ENCODE results near the gene FGF12. TPM values are rescaled to one million over a fixed set of nuclear protein-coding genes. Genes with fewer than 3 reads are reported as not detected.

FGF12 gene
- total RNA-seq, 2 experiments from 2014 or later = not detected

- CTCF ChIA-PET = no interaction called here
- intact Hi-C loops (cut with micrococcal nuclease) = no loop called here
- no peak for TF ChIP-seq CTCF (IDR thresholded peaks at IDR 0.05)
- H3K9me3 Mint-ChIP-seq = no peaks in the 10 kb centered on the region
- POLR2A ChIA-PET = no interaction called here
- no peaks in the 10 kb centered on the region for H3K36me3 Mint-ChIP-seq (ENCODE audit: low read depth)
- H3K27ac Mint-ChIP-seq = no peak overlapping the region
- DNase-seq = no peak
- no peak for ATAC-seq
- no peaks in the 10 kb centered on the region for H3K27me3 Mint-ChIP-seq
- no peak overlapping the region for H3K4me3 Mint-ChIP-seq
- peaks cover 9% of the 10 kb centered on the region for H3K4me1 Mint-ChIP-seq (ENCODE audit: low read depth)
Measured at GRCh38 chr3:192332386-192333291, 394.7 kb downstream of the FGF12 start.

GRCh38 chr3:192331749-192332385, 395.5 kb downstream of the FGF12 start:
- no peaks in the 10 kb centered on the region for H3K9me3 Mint-ChIP-seq
- ATAC-seq (no peak), DNase-seq (no peak)
- H3K36me3 Mint-ChIP-seq (ENCODE audit: low read depth) = no peaks in the 10 kb centered on the region
- ChIA-PET CTCF (no interaction called here), POLR2A (no interaction called here)
- H3K4me1 Mint-ChIP-seq (ENCODE audit: low read depth) = peaks cover 9% of the 10 kb centered on the region
- H3K27ac Mint-ChIP-seq = no peak overlapping the region
- intact Hi-C loops (cut with micrococcal nuclease) = no loop called here
- no peaks in the 10 kb centered on the region for H3K27me3 Mint-ChIP-seq
- no peak overlapping the region for H3K4me3 Mint-ChIP-seq
- no peak for TF ChIP-seq CTCF (IDR thresholded peaks at IDR 0.05)

- H3K4me3 Mint-ChIP-seq = no peak overlapping the region
- H3K4me1 Mint-ChIP-seq (ENCODE audit: low read depth) = peaks cover 3% of the 10 kb centered on the region
- intact Hi-C loops (cut with micrococcal nuclease) = no loop called here
- H3K27ac Mint-ChIP-seq = no peak overlapping the region
- ChIA-PET POLR2A (no interaction called here), CTCF (no interaction called here)
- H3K9me3 Mint-ChIP-seq = peaks cover 4% of the 10 kb centered on the region
- H3K27me3 Mint-ChIP-seq = no peaks in the 10 kb centered on the region
- no peak for TF ChIP-seq CTCF (IDR thresholded peaks at IDR 0.05)
- no peaks in the 10 kb centered on the region for H3K36me3 Mint-ChIP-seq (ENCODE audit: low read depth)
- ATAC-seq = no peak
- no peak for DNase-seq
Measured at GRCh38 chr3:192326656-192327055, 400.7 kb downstream of the FGF12 start.

- no peaks in the 10 kb centered on the region for H3K4me1 Mint-ChIP-seq (ENCODE audit: low read depth)
- DNase-seq (no peak), ATAC-seq (no peak)
- POLR2A ChIA-PET = no interaction called here
- H3K27ac Mint-ChIP-seq = no peak overlapping the region
- no peaks in the 10 kb centered on the region for H3K36me3 Mint-ChIP-seq (ENCODE audit: low read depth)
- no peak overlapping the region for H3K4me3 Mint-ChIP-seq
- H3K27me3 Mint-ChIP-seq = no peaks in the 10 kb centered on the region
- TF ChIP-seq CTCF (IDR thresholded peaks at IDR 0.05) = no peak
- intact Hi-C loops (cut with micrococcal nuclease) = no loop called here
- CTCF ChIA-PET = no interaction called here
- no peaks in the 10 kb centered on the region for H3K9me3 Mint-ChIP-seq
Measured at GRCh38 chr3:192317564-192317963, 409.8 kb downstream of the FGF12 start.

GRCh38 chr3:192313605-192314004, 413.7 kb downstream of the FGF12 start:
- ATAC-seq (no peak), DNase-seq (no peak)
- ChIA-PET POLR2A (no interaction called here), CTCF (no interaction called here)
- H3K4me1 Mint-ChIP-seq (ENCODE audit: low read depth) = no peaks in the 10 kb centered on the region
- intact Hi-C loops (cut with micrococcal nuclease) = no loop called here
- H3K36me3 Mint-ChIP-seq (ENCODE audit: low read depth) = no peaks in the 10 kb centered on the region
- no peak for TF ChIP-seq CTCF (IDR thresholded peaks at IDR 0.05)
- no peak overlapping the region for H3K27ac Mint-ChIP-seq
- H3K27me3 Mint-ChIP-seq = no peaks in the 10 kb centered on the region
- no peaks in the 10 kb centered on the region for H3K9me3 Mint-ChIP-seq
- H3K4me3 Mint-ChIP-seq = no peak overlapping the region

All from activated CD8-positive, alpha-beta T cell treated with anti-CD3 and anti-CD28 coated beads for 36 hours (primary cell).